T-cell (primary cell): ENCODE results near the gene PRMT2. TPM values are rescaled to one million over a fixed set of nuclear protein-coding genes. Genes with fewer than 3 reads are reported as not detected.
A peak's percentile ranks its signal among the peaks of the same experiment; 100 is the strongest.

Experiments
- ATAC-seq, 4 experiments: fragments of 200-7000 bp in 3 of 4; fragments of 150-1000 bp in 1 of 4; cut with Tn5 transposase; replicated peaks in 1 of 4; 1 replicate in 3 of 4; 2 replicates in 1 of 4; pipeline ENCODE4 v1.10.0; 2021; ENCODE audit warnings: moderate library complexity in 3 of 4, mild to moderate bottlenecking in 2 of 4, moderate number of reproducible peaks in 1 of 4
- CTCF ChIA-PET, 2 donors: fragments of 300-600 bp; sonication (Branson Sonifier 250); formaldehyde crosslinking; loops; one replicate each; lab custom pipeline; 2022; ENCODE audit warnings: antibody characterized with exemption in 2 of 2; lab: Charles Lee
- POLR2A ChIA-PET, 2 donors: fragments of 300-600 bp; sonication (Branson Sonifier 250); formaldehyde crosslinking; loops; one replicate each; lab custom pipeline; 2022; ENCODE audit warnings: antibody characterized with exemption in 2 of 2; lab: Charles Lee
- DNase-seq, 35 experiments: peaks; one replicate each; pipeline versions ENCODE4 v3.0.0 to v3.0.0-alpha.2; 2013 to 2023
- H3K27ac ChIP-seq: one replicate; pipeline ENCODE4 v1.5.1; 2013; ENCODE audit warnings: low read length
- H3K27me3 ChIP-seq, 2 experiments: replicated peaks in 1 of 2; 1 replicate in 1 of 2; 2 replicates in 1 of 2; pipeline versions ENCODE4 v1.6.1 to v1.7.0; 2013; ENCODE audit warnings: low read length in 1 of 2, mixed read lengths in 1 of 2; ENCODE audit not compliant: control insufficient read depth in 2 of 2, insufficient read depth in 2 of 2; ENCODE audit errors: extremely low read depth in 1 of 2
- H3K36me3 ChIP-seq, 2 donors: 1 replicate in 1 of 2; 2 replicates in 1 of 2; pipeline versions ENCODE4 v1.6.1 to v1.7.0; 2013; ENCODE audit warnings: low read length in 1 of 2; ENCODE audit not compliant: control insufficient read depth in 2 of 2, insufficient read depth in 1 of 2; ENCODE audit errors: extremely low read depth in 1 of 2
- H3K4me1 ChIP-seq, 2 experiments: 1 replicate in 1 of 2; 2 replicates in 1 of 2; pipeline versions ENCODE4 v1.6.1 to v1.7.0; 2013; ENCODE audit warnings: low read length in 2 of 2, mixed read lengths in 1 of 2; ENCODE audit not compliant: insufficient read depth in 2 of 2, control insufficient read depth in 1 of 2; ENCODE audit errors: extremely low read depth in 1 of 2
- H3K4me3 ChIP-seq, 2 donors: 1 replicate in 1 of 2; 2 replicates in 1 of 2; pipeline versions ENCODE4 v1.5.1 to v1.7.0; 2013; ENCODE audit warnings: mild to moderate bottlenecking in 2 of 2, low read length in 1 of 2, moderate library complexity in 1 of 2; ENCODE audit not compliant: control insufficient read depth in 1 of 2; ENCODE audit errors: extremely low read depth in 1 of 2
- H3K9me3 ChIP-seq: 2 replicates; pipeline ENCODE4 v1.7.0; 2013
- H3K27ac Mint-ChIP-seq, 2 donors: one replicate each; pipeline ENCODE4 v1.8.0; 2020 to 2021; ENCODE audit warnings: mild to moderate bottlenecking in 2 of 2, mixed read lengths in 2 of 2
- H3K27me3 Mint-ChIP-seq, 2 donors: one replicate each; pipeline ENCODE4 v1.8.0; 2021 to 2022; ENCODE audit warnings: mixed read lengths in 2 of 2
- H3K36me3 Mint-ChIP-seq: one replicate; pipeline ENCODE4 v1.8.0; 2021; ENCODE audit warnings: mixed read lengths
- H3K4me1 Mint-ChIP-seq, 3 donors: one replicate each; pipeline ENCODE4 v1.8.0; 2020 to 2022; ENCODE audit warnings: mixed read lengths in 3 of 3, mild to moderate bottlenecking in 1 of 3
- H3K4me3 Mint-ChIP-seq, 3 donors: one replicate each; pipeline ENCODE4 v1.8.0; 2020 to 2022; ENCODE audit warnings: mild to moderate bottlenecking in 3 of 3, mixed read lengths in 3 of 3, moderate library complexity in 3 of 3
- H3K9me3 Mint-ChIP-seq, 3 donors: one replicate each; pipeline ENCODE4 v1.8.0; 2020 to 2022; ENCODE audit warnings: mixed read lengths in 3 of 3
- WGBS: methylation state at CpG from one replicate; pipeline ENCODE4 v1.1.5; 2013; ENCODE audit warnings: missing lambda C conversion rate; ENCODE audit not compliant: insufficient coverage; 5-methylcytosine and 5-hydroxymethylcytosine counted together
- total RNA-seq, 35 experiments: library from RNA in 6 of 35; stranded (reverse) in 6 of 35; fragments of 120-200 nt in 1 of 35; gene quantifications; one replicate each; pipeline versions ENCODE4 v1.2.1 to v1.2.4 and lab custom pipeline; 2013 to 2026

PRMT2 gene
- total RNA-seq, 5 donors from 2014 or later (not counting 1 experiment from before 2014, with no cell fraction given): 145 to 258 (median 205) TPM

- Mint-ChIP-seq H3K27ac (peak overlapping the region in 1 of 2 donors; percentile 68), H3K36me3 (peaks cover 64% of the 10 kb centered on the region), H3K4me3 (no peak overlapping the region), H3K4me1 (peaks cover 26 to 40% (median 38%) of the 10 kb centered on the region in 3 donors), H3K9me3 (peaks cover 3 to 5% (median 3%) of the 10 kb centered on the region in 3 donors), H3K27me3 (no peaks in the 10 kb centered on the region)
- Histone ChIP-seq H3K27ac (no peak overlapping the region), H3K36me3 (peaks cover 12 to 53% of the 10 kb centered on the region in 2 donors), H3K27me3 (no peaks in the 10 kb centered on the region), H3K4me3 (no peak overlapping the region), H3K4me1 (peaks cover 0 to 17% of the 10 kb centered on the region in 2 experiments), H3K9me3 (no peaks in the 10 kb centered on the region)
- WGBS: 93% methylated on average over 3 of the region's 8 CpGs
- POLR2A ChIA-PET: no interaction called here
- ATAC-seq (peak in 3 of 4 experiments; percentile 19 to 49 (median 48)), DNase-seq (peak in 2 of 35 experiments; percentile 17 to 26)
- CTCF ChIA-PET: no interaction called here
Measured at GRCh38 chr21:46660505-46660904, 25.0 kb downstream of the PRMT2 start.

GRCh38 chr21:46661211-46661625, 25.7 kb downstream of the PRMT2 start:
- Mint-ChIP-seq H3K4me1 (peaks cover 30 to 40% (median 38%) of the 10 kb centered on the region in 3 donors), H3K36me3 (peaks cover 62% of the 10 kb centered on the region), H3K27me3 (no peaks in the 10 kb centered on the region), H3K27ac (no peak overlapping the region), H3K4me3 (peak overlapping the region in 2 of 3 donors; percentile 21 to 47), H3K9me3 (peaks cover 0 to under 1% (median 0%) of the 10 kb centered on the region in 3 donors)
- POLR2A ChIA-PET: no interaction called here
- 50% methylated on average over 16 of the region's 29 CpGs for WGBS
- peak overlapping the region in 1 of 2 donors; percentile 52 for H3K4me3 ChIP-seq
- H3K36me3 ChIP-seq: peaks cover 12 to 48% of the 10 kb centered on the region in 2 donors
- peak in 31 of 35 experiments; percentile 11 to 80 (median 46) for DNase-seq
- H3K4me1 ChIP-seq: peaks cover 0 to 17% of the 10 kb centered on the region in 2 experiments
- peak in 2 of 4 experiments; percentile 68 to 78 for ATAC-seq
- no peak overlapping the region for H3K27ac ChIP-seq
- H3K27me3 ChIP-seq: no peaks in the 10 kb centered on the region
- CTCF ChIA-PET: no interaction called here
- no peaks in the 10 kb centered on the region for H3K9me3 ChIP-seq

- H3K9me3 Mint-ChIP-seq: no peaks in the 10 kb centered on the region
- Histone ChIP-seq H3K27me3 (no peaks in the 10 kb centered on the region), H3K9me3 (no peaks in the 10 kb centered on the region), H3K27ac (no peak overlapping the region), H3K4me1 (peaks cover 0 to 21% of the 10 kb centered on the region in 2 experiments), H3K36me3 (peaks cover 12 to 43% of the 10 kb centered on the region in 2 donors), H3K4me3 (peak overlapping the region in 1 of 2 donors; percentile 52)
- peaks cover 56% of the 10 kb centered on the region for H3K36me3 Mint-ChIP-seq
- ChIA-PET CTCF (no interaction called here), POLR2A (no interaction called here)
- no peak overlapping the region for H3K27ac Mint-ChIP-seq
- H3K4me3 Mint-ChIP-seq: peak overlapping the region in 1 of 3 donors; percentile 47
- no peaks in the 10 kb centered on the region for H3K27me3 Mint-ChIP-seq
- DNase-seq (no peak), ATAC-seq (peak in 1 of 4 experiments; percentile 63)
- H3K4me1 Mint-ChIP-seq: peaks cover 33 to 41% (median 38%) of the 10 kb centered on the region in 3 donors
- WGBS: 90% methylated on average over 38 of the region's 61 CpGs
Measured at GRCh38 chr21:46661642-46662366, 26.3 kb downstream of the PRMT2 start.

GRCh38 chr21:46662367-46662654, 26.8 kb downstream of the PRMT2 start:
- POLR2A ChIA-PET: no interaction called here
- H3K9me3 ChIP-seq: no peaks in the 10 kb centered on the region
- Mint-ChIP-seq H3K27me3 (no peaks in the 10 kb centered on the region), H3K27ac (no peak overlapping the region), H3K4me3 (no peak overlapping the region), H3K4me1 (peaks cover 33 to 38% (median 35%) of the 10 kb centered on the region in 3 donors), H3K36me3 (peaks cover 51% of the 10 kb centered on the region), H3K9me3 (no peaks in the 10 kb centered on the region)
- peaks cover 12 to 38% of the 10 kb centered on the region in 2 donors for H3K36me3 ChIP-seq
- 95% methylated on average over 11 of the region's 11 CpGs for WGBS
- ATAC-seq: no peak
- CTCF ChIA-PET: no interaction called here
- H3K4me1 ChIP-seq: peaks cover 0 to 26% of the 10 kb centered on the region in 2 experiments
- no peak overlapping the region for H3K27ac ChIP-seq
- H3K4me3 ChIP-seq: no peak overlapping the region
- peaks cover 0 to 4% of the 10 kb centered on the region in 2 experiments for H3K27me3 ChIP-seq
- no peak for DNase-seq

- CTCF ChIA-PET: no interaction called here
- no peak overlapping the region for H3K4me3 Mint-ChIP-seq
- Histone ChIP-seq H3K27ac (no peak overlapping the region), H3K9me3 (no peaks in the 10 kb centered on the region), H3K4me3 (no peak overlapping the region), H3K4me1 (peaks cover 0 to 32% of the 10 kb centered on the region in 2 experiments), H3K36me3 (peaks cover 12 to 37% of the 10 kb centered on the region in 2 donors), H3K27me3 (peaks cover 0 to 10% of the 10 kb centered on the region in 2 experiments)
- peaks cover 31 to 36% (median 33%) of the 10 kb centered on the region in 3 donors for H3K4me1 Mint-ChIP-seq
- 92% methylated on average over 18 of the region's 21 CpGs for WGBS
- peaks cover 44% of the 10 kb centered on the region for H3K36me3 Mint-ChIP-seq
- no peak for ATAC-seq
- no peak for DNase-seq
- no peaks in the 10 kb centered on the region for H3K9me3 Mint-ChIP-seq
- no peaks in the 10 kb centered on the region for H3K27me3 Mint-ChIP-seq
- POLR2A ChIA-PET: no interaction called here
- H3K27ac Mint-ChIP-seq: no peak overlapping the region
Measured at GRCh38 chr21:46662765-46663500, 27.5 kb downstream of the PRMT2 start.

- peaks cover 0 to 2% of the 10 kb centered on the region in 2 donors for H3K27me3 Mint-ChIP-seq
- no peak for ATAC-seq
- CTCF ChIA-PET: no interaction called here
- POLR2A ChIA-PET: no interaction called here
- Histone ChIP-seq H3K27ac (no peak overlapping the region), H3K4me1 (peaks cover 0 to 36% of the 10 kb centered on the region in 2 experiments), H3K4me3 (no peak overlapping the region), H3K27me3 (peaks cover 0 to 14% of the 10 kb centered on the region in 2 experiments), H3K36me3 (peaks cover 12 to 32% of the 10 kb centered on the region in 2 donors), H3K9me3 (no peaks in the 10 kb centered on the region)
- DNase-seq: no peak
- no peak overlapping the region for H3K4me3 Mint-ChIP-seq
- peaks cover 27 to 33% (median 32%) of the 10 kb centered on the region in 3 donors for H3K4me1 Mint-ChIP-seq
- H3K9me3 Mint-ChIP-seq: no peaks in the 10 kb centered on the region
- H3K36me3 Mint-ChIP-seq: peaks cover 36% of the 10 kb centered on the region
- 98% methylated on average over 5 of the region's 8 CpGs for WGBS
- no peak overlapping the region for H3K27ac Mint-ChIP-seq
Measured at GRCh38 chr21:46663754-46664153, 28.3 kb downstream of the PRMT2 start.
